ENCODE data around the gene ESPL1.

- TF ChIP-seq CTCF (IDR thresholded peaks at IDR 0.05) = no peak
- TF ChIP-seq POLR2AphosphoS5 (IDR thresholded peaks at IDR 0.05; ENCODE audit: low read depth, low read length) = no peak
These were observed 66.7 kb downstream of the ESPL1 start for GRCh38 chr12:53334822-53335221.

All from Panc1 (cell line).